Liver (tissue), 9 donors: ENCODE measurements around the gene GRIP2. TPM values are rescaled to one million over a fixed set of nuclear protein-coding genes. Genes with fewer than 3 reads are reported as not detected.

Experiments
- DNase-seq: peaks from one replicate; pipeline ENCODE4 v3.0.0-alpha.2; 2017; ENCODE audit warnings: low spot score
- H3K27ac ChIP-seq, 2 donors: one replicate each; pipeline ENCODE4 v1.7.0; 2013; ENCODE audit warnings: inconsistent platforms in 2 of 2, low read length in 2 of 2, control low read depth in 1 of 2, low read depth in 1 of 2, mild to moderate bottlenecking in 1 of 2
- H3K27me3 ChIP-seq, 4 donors: one replicate each; pipeline versions ENCODE4 v1.6.1 to v1.7.0; 2013; ENCODE audit warnings: low read length in 3 of 4, inconsistent platforms in 1 of 4, mild to moderate bottlenecking in 1 of 4, moderate library complexity in 1 of 4; ENCODE audit not compliant: control insufficient read depth in 4 of 4, insufficient read depth in 4 of 4
- H3K36me3 ChIP-seq, 4 donors: one replicate each; pipeline versions ENCODE4 v1.6.1 to v1.7.0; 2013; ENCODE audit warnings: low read length in 3 of 4, mild to moderate bottlenecking in 3 of 4, low read depth in 1 of 4, moderate library complexity in 1 of 4; ENCODE audit not compliant: control insufficient read depth in 4 of 4, insufficient read depth in 3 of 4
- H3K4me1 ChIP-seq, 4 donors: one replicate each; pipeline versions ENCODE4 v1.6.1 to v1.7.0; 2013; ENCODE audit warnings: low read length in 3 of 4, mild to moderate bottlenecking in 3 of 4, moderate library complexity in 1 of 4; ENCODE audit not compliant: control insufficient read depth in 4 of 4, insufficient read depth in 4 of 4
- H3K4me3 ChIP-seq, 3 donors: one replicate each; pipeline versions ENCODE4 v1.6.1 to v1.7.0; 2013; ENCODE audit warnings: low read length in 3 of 3, control low read depth in 1 of 3, low read depth in 1 of 3, mild to moderate bottlenecking in 1 of 3
- H3K9ac ChIP-seq, 2 donors: one replicate each; pipeline ENCODE4 v1.7.0; 2013; ENCODE audit warnings: low read length in 2 of 2, mild to moderate bottlenecking in 2 of 2, moderate library complexity in 2 of 2, control low read depth in 1 of 2, low read depth in 1 of 2
- H3K9me3 ChIP-seq, 4 donors: one replicate each; pipeline versions ENCODE4 v1.6.1 to v1.7.0; 2013; ENCODE audit warnings: low read length in 3 of 4; ENCODE audit not compliant: control insufficient read depth in 4 of 4
- EGR1 ChIP-seq, 2 donors: IDR thresholded peaks; 2 replicates each; pipeline ENCODE4 v1.6.1; 2016 to 2018; ENCODE audit warnings: antibody characterized with exemption in 2 of 2, low read depth in 2 of 2
- FOXA1 ChIP-seq: IDR thresholded peaks from 2 replicates; pipeline ENCODE4 v1.6.1; 2016; ENCODE audit warnings: antibody characterized with exemption
- FOXA2 ChIP-seq: IDR thresholded peaks from 2 replicates; pipeline ENCODE4 v1.6.1; 2016; ENCODE audit warnings: antibody characterized with exemption
- GABPA ChIP-seq, 2 donors: IDR thresholded peaks in 1 of 2; conservative IDR thresholded peaks in 1 of 2; 2 replicates each; pipeline ENCODE4 v1.6.1; 2016; ENCODE audit warnings: antibody characterized with exemption in 2 of 2, mild to moderate bottlenecking in 1 of 2, moderate library complexity in 1 of 2
- HNF4A ChIP-seq, 2 donors: conservative IDR thresholded peaks; 2 replicates each; pipeline ENCODE4 v1.6.1; 2016; ENCODE audit warnings: antibody characterized with exemption in 2 of 2, mild to moderate bottlenecking in 2 of 2
- HNF4G ChIP-seq: IDR thresholded peaks from 2 replicates; pipeline ENCODE4 v1.6.1; 2016; ENCODE audit warnings: antibody characterized with exemption
- JUND ChIP-seq, 2 donors: IDR thresholded peaks; 2 replicates each; pipeline ENCODE4 v1.6.1; 2016; ENCODE audit warnings: antibody characterized with exemption in 2 of 2
- NR2F2 ChIP-seq: IDR thresholded peaks from 2 replicates; pipeline ENCODE4 v1.6.1; 2016; ENCODE audit warnings: antibody characterized with exemption
- RAD21 ChIP-seq, 2 donors: IDR thresholded peaks; 2 replicates each; pipeline ENCODE4 v1.6.1; 2016; ENCODE audit warnings: antibody characterized with exemption in 2 of 2, mild to moderate bottlenecking in 2 of 2
- RXRA ChIP-seq, 2 donors: IDR thresholded peaks; 2 replicates each; pipeline ENCODE4 v1.6.1; 2017 to 2018; ENCODE audit warnings: antibody characterized with exemption in 2 of 2, mild to moderate bottlenecking in 1 of 2
- SP1 ChIP-seq: IDR thresholded peaks from 2 replicates; pipeline ENCODE4 v1.6.1; 2018; ENCODE audit warnings: antibody characterized with exemption, mild to moderate bottlenecking
- YY1 ChIP-seq: IDR thresholded peaks from 2 replicates; pipeline ENCODE4 v1.6.1; 2016; ENCODE audit warnings: antibody characterized with exemption, mild to moderate bottlenecking
- WGBS: extraction: QIAGEN DNeasy Blood & Tissue Kit; methylation state at CpG from one replicate; pipeline ENCODE4 v1.1.7; 2013; 5-methylcytosine and 5-hydroxymethylcytosine counted together
- polyA plus RNA-seq, 2 donors: library from polyadenylated mRNA; stranded (reverse) in 1 of 2; unstranded in 1 of 2; fragments of 200-250 nt in 1 of 2; fragments of >200 nt in 1 of 2; fragmentation: Nextera tagmentation in 1 of 2; extraction: Ambion mirVana in 1 of 2; gene quantifications; one replicate each; pipeline versions ENCODE4 v1.2.1 to v1.2.3, GENCODE V29; 2013 to 2015
- total RNA-seq, 2 donors: library from RNA; depleted of rRNA; stranded (reverse); fragments of >200 nt; gene quantifications; one replicate each; pipeline ENCODE4 v1.2.3, GENCODE V29; 2014
- TF ChIP-seq, protein P1 (sequence below): IDR thresholded peaks from 2 replicates; pipeline ENCODE4 v1.6.1; 2016; ENCODE audit warnings: antibody characterized with exemption
- TF ChIP-seq, protein P2 (sequence below): IDR thresholded peaks from 2 replicates; pipeline ENCODE4 v1.6.1; 2016; ENCODE audit warnings: antibody characterized with exemption
- TF ChIP-seq, protein P3 (sequence below): IDR thresholded peaks from 2 replicates; pipeline ENCODE4 v1.6.1; 2016; ENCODE audit warnings: antibody characterized with exemption
- TF ChIP-seq, protein P4 (sequence below): fragments of 150-350 bp; IDR thresholded peaks from 2 replicates; pipeline ENCODE4 v1.5.1; 2017; ENCODE audit warnings: improper control_type of control experiment, low read depth, low read length; ENCODE audit not compliant: missing input control
- TF ChIP-seq, protein P5 (sequence below): IDR thresholded peaks from 2 replicates; pipeline ENCODE4 v1.6.1; 2016; ENCODE audit warnings: antibody characterized with exemption, mild to moderate bottlenecking
- donor health status: healthy.
- donor health status: healthy.
- donor health status: healthy.
- donor health status: healthy.
- donor health status: healthy.

GRIP2 gene
- total and polyA plus RNA-seq, 4 donors = 0.05 to 0.33 (median 0.09) TPM; not detected in 1

DNA sequence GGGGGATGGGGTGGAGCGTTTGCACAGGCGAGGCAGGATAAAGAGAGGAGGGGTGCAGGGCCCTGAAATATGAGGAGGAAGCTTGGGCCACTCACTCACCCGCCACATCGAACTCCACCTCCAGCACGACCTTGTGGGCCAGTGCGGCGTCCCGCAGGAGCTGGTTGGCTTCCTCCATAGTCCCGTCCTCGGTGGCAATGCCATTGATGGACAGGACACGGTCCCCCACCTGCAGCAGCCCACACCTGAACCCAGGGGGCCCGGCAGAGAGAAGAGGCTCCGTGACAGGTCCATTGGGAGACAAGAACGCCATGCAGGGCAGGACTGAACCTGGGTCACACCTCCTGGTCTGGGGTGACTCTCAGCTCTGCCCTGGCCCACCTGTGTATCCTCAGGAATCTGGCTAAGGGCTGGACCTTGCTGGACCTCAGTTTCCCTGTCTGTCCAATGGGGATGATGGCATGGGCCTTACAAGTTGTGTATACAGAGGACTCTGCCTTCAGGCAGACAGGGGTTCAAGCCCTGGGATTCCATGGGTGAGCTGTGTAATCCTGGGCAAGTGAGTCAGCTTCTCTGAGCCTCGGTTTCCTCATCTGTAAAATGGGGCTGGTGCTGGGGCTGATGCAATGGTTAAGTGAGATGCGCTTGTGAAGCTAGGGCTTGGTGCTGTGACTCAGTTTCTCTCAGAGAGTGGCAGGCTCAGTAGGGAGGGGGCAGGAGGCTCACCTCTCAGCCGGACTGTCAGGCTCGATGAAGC is 26.4 kb downstream of the GRIP2 start:
- Histone ChIP-seq H3K27me3 (no peaks in the 10 kb centered on the region), H3K36me3 (no peaks in the 10 kb centered on the region), H3K9me3 (no peaks in the 10 kb centered on the region), H3K4me3 (no peak overlapping the region), H3K27ac (no peak overlapping the region), H3K9ac (no peak overlapping the region), H3K4me1 (peaks cover 0 to 2% (median 0%) of the 10 kb centered on the region in 4 donors)
- no peak for TF ChIP-seq NR2F2
- TF ChIP-seq RAD21 (IDR thresholded peaks at IDR 0.05) = no peak
- TF ChIP-seq, protein P1, sequence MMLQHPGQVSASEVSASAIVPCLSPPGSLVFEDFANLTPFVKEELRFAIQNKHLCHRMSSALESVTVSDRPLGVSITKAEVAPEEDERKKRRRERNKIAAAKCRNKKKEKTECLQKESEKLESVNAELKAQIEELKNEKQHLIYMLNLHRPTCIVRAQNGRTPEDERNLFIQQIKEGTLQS = no peak
- TF ChIP-seq FOXA2 = no peak
- TF ChIP-seq, protein P2, sequence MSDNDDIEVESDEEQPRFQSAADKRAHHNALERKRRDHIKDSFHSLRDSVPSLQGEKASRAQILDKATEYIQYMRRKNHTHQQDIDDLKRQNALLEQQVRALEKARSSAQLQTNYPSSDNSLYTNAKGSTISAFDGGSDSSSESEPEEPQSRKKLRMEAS = no peak
- no peak for TF ChIP-seq SP1
- TF ChIP-seq EGR1 (IDR thresholded peaks at IDR 0.05; ENCODE audit: low read depth in 2 of 2) = no peak
- TF ChIP-seq GABPA (IDR thresholded peaks at IDR 0.05 in 1 of 2, conservative IDR thresholded peaks at IDR 0.05 in 1 of 2) = no peak
- TF ChIP-seq, protein P3, sequence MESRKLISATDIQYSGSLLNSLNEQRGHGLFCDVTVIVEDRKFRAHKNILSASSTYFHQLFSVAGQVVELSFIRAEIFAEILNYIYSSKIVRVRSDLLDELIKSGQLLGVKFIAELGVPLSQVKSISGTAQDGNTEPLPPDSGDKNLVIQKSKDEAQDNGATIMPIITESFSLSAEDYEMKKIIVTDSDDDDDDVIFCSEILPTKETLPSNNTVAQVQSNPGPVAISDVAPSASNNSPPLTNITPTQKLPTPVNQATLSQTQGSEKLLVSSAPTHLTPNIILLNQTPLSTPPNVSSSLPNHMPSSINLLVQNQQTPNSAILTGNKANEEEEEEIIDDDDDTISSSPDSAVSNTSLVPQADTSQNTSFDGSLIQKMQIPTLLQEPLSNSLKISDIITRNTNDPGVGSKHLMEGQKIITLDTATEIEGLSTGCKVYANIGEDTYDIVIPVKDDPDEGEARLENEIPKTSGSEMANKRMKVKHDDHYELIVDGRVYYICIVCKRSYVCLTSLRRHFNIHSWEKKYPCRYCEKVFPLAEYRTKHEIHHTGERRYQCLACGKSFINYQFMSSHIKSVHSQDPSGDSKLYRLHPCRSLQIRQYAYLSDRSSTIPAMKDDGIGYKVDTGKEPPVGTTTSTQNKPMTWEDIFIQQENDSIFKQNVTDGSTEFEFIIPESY = no peak
- TF ChIP-seq FOXA1 = no peak
- no peak for TF ChIP-seq JUND (IDR thresholded peaks at IDR 0.05)
- TF ChIP-seq, protein P4, sequence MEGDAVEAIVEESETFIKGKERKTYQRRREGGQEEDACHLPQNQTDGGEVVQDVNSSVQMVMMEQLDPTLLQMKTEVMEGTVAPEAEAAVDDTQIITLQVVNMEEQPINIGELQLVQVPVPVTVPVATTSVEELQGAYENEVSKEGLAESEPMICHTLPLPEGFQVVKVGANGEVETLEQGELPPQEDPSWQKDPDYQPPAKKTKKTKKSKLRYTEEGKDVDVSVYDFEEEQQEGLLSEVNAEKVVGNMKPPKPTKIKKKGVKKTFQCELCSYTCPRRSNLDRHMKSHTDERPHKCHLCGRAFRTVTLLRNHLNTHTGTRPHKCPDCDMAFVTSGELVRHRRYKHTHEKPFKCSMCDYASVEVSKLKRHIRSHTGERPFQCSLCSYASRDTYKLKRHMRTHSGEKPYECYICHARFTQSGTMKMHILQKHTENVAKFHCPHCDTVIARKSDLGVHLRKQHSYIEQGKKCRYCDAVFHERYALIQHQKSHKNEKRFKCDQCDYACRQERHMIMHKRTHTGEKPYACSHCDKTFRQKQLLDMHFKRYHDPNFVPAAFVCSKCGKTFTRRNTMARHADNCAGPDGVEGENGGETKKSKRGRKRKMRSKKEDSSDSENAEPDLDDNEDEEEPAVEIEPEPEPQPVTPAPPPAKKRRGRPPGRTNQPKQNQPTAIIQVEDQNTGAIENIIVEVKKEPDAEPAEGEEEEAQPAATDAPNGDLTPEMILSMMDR = no peak
- no peak for TF ChIP-seq HNF4G
- TF ChIP-seq HNF4A (conservative IDR thresholded peaks at IDR 0.05) = no peak
- 79% methylated on average over 18 of the region's 18 CpGs for WGBS
- DNase-seq = no peak

DNA sequence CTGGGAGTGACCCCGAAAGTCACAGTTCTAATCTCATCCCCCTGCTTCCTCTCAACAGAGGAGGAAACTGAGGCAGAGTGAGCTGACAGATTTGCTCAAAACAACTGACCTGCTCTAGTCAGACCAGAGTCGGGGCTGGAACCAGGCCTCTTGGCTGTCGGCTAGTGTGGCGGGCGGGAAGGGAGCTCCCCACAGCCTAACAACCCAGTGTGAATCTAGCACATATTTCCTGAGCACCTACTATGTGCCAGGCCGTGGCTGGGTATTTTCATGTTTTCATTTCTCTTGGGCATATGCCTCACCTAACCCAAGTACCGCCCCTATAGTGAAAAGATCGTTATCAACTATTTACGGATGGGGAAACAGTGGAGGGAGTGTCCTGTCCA is 27.2 kb downstream of the GRIP2 start:
- DNase-seq = no peak
- peaks cover 0 to 2% (median 0%) of the 10 kb centered on the region in 4 donors for H3K4me1 ChIP-seq
- no peaks in the 10 kb centered on the region for H3K36me3 ChIP-seq
- H3K9ac ChIP-seq = no peak overlapping the region
- WGBS = 73% methylated on average over 9 of the region's 9 CpGs
- H3K27ac ChIP-seq = no peak overlapping the region
- H3K9me3 ChIP-seq = no peaks in the 10 kb centered on the region
- H3K4me3 ChIP-seq = no peak overlapping the region
- H3K27me3 ChIP-seq = no peaks in the 10 kb centered on the region
- TF ChIP-seq NR2F2 (no peak), EGR1 (IDR thresholded peaks at IDR 0.05; ENCODE audit: low read depth in 2 of 2) (no peak), HNF4A (conservative IDR thresholded peaks at IDR 0.05) (no peak), YY1 (no peak), GABPA (IDR thresholded peaks at IDR 0.05 in 1 of 2, conservative IDR thresholded peaks at IDR 0.05 in 1 of 2) (no peak), HNF4G (no peak), FOXA1 (no peak), JUND (IDR thresholded peaks at IDR 0.05) (no peak), RAD21 (IDR thresholded peaks at IDR 0.05) (no peak), SP1 (no peak), RXRA (IDR thresholded peaks at IDR 0.05) (no peak)
- TF ChIP-seq, protein P5, sequence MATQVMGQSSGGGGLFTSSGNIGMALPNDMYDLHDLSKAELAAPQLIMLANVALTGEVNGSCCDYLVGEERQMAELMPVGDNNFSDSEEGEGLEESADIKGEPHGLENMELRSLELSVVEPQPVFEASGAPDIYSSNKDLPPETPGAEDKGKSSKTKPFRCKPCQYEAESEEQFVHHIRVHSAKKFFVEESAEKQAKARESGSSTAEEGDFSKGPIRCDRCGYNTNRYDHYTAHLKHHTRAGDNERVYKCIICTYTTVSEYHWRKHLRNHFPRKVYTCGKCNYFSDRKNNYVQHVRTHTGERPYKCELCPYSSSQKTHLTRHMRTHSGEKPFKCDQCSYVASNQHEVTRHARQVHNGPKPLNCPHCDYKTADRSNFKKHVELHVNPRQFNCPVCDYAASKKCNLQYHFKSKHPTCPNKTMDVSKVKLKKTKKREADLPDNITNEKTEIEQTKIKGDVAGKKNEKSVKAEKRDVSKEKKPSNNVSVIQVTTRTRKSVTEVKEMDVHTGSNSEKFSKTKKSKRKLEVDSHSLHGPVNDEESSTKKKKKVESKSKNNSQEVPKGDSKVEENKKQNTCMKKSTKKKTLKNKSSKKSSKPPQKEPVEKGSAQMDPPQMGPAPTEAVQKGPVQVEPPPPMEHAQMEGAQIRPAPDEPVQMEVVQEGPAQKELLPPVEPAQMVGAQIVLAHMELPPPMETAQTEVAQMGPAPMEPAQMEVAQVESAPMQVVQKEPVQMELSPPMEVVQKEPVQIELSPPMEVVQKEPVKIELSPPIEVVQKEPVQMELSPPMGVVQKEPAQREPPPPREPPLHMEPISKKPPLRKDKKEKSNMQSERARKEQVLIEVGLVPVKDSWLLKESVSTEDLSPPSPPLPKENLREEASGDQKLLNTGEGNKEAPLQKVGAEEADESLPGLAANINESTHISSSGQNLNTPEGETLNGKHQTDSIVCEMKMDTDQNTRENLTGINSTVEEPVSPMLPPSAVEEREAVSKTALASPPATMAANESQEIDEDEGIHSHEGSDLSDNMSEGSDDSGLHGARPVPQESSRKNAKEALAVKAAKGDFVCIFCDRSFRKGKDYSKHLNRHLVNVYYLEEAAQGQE = no peak
- TF ChIP-seq, protein P1 = no peak
- TF ChIP-seq, protein P3 = no peak
- TF ChIP-seq, protein P2 = no peak
